ENCODE results near the gene VAV2.
"Not testable (repeated sequence)": the region's sequence is repeated elsewhere in the genome, so short reads cannot be mapped to it uniquely, and the experiment has no call there.

Gene VAV2

DNA sequence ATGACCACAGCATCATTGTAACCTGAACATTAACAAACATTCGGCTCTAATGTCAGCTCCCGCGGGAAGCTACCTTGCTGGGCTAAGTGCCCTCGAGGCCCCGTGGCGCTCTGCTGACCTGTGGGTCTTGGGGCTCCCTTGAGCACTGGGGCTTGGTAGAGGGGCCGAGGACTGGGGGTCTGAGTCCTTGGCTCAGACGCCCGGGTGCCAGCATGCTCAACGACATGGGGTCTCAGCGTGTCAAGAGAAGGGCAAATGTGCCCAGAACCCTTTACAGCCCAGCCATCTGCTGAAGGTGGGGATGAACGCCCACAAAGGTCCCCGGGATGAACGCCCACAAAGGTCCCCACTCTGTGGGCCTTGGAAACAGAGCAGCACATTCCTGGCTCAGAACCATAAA is 214.3 kb downstream of the VAV2 start:
- DNase-seq (ENCODE audit: low read depth, low spot score), result no peak
- no peak overlapping the region for H3K4me3 ChIP-seq (ENCODE audit: low read length)

DNA sequence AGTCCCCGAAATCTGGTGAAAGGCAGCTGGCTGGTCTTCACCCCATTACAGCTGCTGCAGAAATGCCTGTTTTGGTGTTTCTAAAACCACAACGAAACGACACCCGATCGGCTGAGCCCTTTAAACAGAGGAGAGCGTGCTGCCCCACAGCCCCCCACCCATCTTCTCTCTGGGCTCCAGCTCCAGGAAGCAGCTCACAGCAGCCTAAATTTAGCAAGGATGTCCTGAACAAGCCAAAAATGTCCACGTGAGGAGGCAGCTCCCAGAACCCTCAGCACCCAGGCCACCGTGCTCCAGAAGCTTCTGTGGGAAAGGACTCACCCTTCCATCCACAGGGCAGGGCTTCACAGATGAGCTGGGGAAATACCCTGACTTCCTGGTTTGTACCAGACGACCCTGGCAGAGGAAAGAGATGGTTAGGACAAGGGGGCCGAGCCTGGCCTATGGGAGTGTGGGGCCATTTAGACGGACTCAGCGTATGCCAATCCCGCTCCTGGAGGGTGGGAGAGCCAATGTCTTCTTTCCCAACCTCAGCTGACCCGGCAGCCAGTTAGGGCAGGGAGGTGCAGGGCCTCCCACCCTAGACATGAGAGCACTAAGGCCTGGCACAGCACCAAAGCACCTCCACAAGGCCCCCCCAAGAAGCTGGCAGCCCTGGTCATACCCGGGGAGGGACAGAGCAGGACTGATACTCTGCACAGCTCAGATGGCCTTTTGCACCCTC is 214.9 kb downstream of the VAV2 start:
- DNase-seq (ENCODE audit: low read depth, low spot score), result no peak
- H3K4me3 ChIP-seq (ENCODE audit: low read length), result no peak overlapping the region

DNA sequence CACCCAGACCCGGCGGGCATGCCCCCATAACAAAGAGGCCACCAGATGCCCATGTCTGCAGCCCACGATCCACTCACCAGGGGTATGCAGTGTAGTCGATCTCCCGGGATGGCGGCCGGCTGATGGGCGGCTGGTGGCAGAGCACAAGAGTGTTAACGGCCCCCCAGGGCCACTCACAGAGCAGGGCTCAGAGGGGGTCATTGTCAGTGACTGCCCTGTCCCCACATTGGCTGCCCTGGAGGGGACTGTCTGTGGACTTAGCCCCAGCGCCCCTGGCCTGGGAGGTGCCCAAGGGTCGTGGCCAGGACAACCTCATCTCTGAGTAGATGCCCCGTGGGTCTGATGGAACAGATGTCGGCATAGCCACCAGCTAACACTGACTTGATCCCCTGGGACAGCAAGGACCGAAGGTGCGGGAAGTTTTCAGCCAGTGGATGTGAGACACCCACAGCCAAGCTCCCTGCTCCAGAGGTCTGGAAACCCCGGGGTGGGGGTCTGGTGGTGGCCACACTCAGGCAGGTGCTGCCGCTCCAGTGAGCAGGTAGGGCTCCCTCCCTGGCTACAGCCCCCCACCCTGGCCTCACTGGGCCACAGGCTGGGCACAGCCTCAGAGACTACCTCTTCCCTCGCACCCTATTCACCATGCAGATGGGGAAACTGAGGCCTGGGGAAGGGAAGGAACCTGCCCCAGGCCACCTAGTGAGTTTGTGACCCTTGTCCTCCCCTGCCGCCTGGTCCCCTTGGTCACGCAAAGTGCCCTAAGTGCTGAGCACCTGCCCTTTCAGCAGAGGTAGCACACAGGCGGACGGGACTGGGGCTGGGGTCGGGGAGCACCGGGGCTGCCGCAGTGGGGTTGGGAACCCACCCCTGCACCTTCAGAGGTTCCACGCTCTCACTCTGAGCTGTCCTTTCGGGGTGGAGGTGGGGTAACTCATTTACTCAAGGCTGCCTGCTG is 215.9 kb downstream of the VAV2 start:
- no peak overlapping the region for H3K4me3 ChIP-seq (ENCODE audit: low read length)
- no peak for DNase-seq (ENCODE audit: low read depth, low spot score)

DNA sequence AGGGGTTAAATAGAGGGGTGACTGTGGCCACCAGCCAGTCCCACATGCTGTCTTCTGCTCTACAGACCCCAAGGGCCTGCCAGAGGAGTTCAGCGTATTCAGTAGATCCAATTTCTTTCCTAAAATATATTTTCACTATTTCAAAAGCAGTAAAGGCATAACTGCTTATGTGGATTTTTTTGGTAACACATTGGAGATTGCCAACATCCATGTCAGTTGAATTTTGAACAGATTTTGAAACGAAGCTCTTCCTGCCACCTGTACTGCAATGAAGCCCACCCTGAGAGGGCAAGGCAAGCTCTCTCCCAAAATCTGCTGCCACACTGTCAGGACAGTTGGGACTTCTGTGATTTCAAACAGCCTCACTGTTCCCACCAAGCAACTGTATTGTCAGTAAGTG is 216.8 kb downstream of the VAV2 start:
- no peak overlapping the region for H3K4me3 ChIP-seq (ENCODE audit: low read length)
- DNase-seq (ENCODE audit: low read depth, low spot score), result no peak

DNA sequence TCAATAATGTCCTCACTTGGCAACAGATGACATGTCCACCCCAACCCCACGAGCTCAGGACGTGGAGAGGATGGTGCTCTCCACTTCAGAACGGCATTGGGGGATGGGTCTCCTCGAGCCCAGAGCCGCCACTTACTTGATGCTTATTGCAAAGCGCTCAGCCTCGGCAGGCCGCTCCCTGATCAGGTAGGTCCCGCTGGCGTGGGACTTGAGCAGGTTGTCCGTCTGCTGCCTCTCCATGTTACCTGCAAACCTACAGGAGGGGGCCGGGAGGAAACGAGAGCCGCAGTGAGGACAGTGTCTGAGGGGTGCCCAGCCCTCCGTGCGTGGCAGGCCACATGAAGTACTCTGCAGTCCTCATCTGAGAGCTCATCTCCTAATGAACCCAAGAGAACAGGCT is 217.3 kb downstream of the VAV2 start:
- no peak overlapping the region for H3K4me3 ChIP-seq (ENCODE audit: low read length)
- no peak for DNase-seq (ENCODE audit: low read depth, low spot score)

DNA sequence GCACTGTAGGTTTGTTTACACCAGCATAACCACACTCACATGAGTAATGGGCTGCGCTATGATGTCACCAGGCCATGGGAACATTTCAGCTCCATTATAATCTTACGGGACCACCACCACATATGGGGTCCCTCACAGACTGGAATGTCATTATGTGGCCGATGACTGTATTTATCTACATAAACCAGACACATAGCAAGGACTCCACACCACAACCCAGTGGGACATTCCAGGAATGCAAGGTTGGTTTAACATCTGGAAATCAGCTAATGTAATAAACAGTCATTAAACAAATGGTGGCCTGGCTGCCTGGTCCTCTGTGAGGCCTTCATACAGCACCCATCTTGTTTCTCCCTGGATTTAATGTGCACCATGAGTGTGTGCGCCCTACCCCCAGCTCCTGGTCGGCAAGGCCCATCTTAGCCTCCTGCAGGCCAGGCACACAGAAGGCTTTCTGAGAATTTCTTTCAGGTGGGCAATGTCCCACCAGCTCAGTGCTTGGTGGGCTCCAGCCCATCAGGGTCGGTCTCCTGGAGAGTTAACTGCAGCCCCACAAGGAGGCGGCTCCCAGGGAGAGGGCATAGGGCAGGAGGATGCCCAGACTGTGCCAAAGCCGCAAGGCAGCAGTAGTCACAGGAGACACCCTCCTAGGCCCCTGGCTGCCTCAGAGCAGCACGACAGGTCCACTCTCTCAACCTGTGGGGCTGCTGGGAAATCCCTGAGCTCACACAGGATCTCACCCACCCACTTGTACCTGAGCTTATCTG is 218.1 kb downstream of the VAV2 start:
- no peak overlapping the region for H3K4me3 ChIP-seq (ENCODE audit: low read length)
- DNase-seq (ENCODE audit: low read depth, low spot score), result no peak

DNA sequence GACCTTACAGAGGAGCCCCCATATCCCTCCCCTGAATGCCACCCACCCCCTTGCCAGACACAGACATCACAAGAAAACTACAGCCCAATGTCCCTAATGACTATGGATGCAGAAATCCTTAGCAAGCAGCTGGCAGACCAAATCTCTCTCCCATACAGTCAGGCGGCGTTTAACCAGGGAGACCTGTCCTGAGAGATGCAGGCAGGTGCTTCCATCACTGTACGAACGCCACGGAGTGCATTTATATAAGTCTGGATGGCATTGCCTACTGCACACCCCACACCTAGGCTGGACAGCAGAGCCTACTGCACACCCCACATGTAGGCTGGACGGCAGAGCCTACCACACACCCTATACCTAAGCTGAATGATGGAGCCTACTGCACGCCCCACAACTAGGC is 219.5 kb downstream of the VAV2 start:
- no peak overlapping the region for H3K4me3 ChIP-seq (ENCODE audit: low read length)
- no peak for DNase-seq (ENCODE audit: low read depth, low spot score)

DNA sequence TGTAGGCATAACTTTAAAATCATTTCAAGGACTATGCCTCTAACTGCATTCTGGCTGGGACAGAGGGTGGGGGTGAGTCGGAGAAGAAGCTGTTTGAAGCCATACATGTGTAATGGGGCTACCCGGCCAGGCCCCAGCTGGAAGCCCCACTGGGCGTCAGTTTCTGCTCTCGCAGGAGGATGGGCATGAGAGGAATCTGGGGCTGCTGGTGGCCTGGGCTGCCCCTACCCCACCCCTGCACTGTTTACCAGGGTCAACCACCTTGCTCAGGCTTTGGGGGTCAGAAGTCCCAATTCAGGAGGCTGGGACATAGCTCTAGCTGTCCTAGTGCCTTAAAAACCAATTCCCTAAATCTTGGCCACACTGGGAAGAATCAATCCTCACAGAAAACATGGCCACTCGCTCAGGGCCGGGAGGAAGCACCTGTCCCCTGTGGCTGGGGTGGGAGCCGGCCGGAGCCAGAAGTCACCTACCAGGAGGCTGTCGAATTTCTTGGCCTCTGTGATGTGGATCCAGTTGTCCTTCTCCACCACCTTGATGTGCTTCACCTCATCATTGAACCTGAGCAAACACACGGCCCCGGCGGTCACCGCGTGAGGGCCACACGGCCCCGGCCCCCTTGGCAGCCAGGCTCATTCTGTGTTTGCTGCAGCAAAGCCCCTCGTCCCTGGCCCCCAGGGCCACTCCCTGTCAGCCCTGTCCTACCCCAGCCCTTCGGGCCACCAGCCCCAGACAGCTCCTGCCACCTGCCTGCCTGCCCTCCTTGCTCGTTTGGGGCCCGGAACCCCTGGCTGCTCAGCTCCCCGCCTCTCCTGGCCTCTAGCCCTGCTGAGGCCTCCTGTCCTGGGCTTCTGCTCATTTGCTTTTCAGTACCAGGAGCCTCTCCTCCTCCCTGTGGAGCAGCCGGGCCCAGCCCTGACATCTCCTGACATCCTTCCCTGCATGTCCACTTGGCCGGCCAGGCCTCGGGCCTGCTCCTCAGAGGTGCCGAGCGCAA is 220.3 kb downstream of the VAV2 start:
- H3K4me3 ChIP-seq (ENCODE audit: low read length), result no peak overlapping the region
- DNase-seq (ENCODE audit: low read depth, low spot score), result no peak

DNA sequence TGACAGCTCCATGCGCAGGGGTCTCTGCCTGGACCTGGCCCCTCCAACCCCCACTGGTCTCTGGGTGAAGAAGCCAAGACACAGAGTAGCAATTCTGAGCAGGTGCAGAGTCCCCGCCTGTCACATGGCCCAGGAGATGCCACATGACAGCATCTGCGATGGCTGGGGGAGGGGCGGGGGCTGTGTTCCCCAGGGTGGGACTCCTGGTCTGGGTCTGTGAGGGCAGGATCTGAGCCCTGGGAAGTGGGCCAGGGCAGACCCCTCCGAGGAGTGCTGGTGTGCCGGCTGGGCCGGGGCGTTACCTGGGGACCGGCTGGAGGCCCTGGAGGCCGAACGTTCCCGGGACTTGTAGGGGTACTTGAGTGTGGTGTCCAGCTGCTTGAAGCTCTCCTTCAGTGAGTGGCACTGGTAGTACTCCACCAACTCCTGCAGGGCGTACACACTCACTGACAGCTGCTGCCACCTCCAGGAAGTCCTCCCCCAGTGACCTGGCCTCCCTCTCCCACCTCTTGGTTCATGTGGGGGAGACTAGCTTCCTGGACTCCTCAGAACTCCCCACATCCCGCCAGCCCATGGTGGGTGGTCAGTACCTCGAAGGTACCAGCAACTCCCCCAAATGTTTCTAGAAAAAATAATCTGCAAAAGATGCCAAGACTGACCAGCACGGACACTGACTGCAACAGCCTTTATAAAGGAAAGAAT is 221.9 kb downstream of the VAV2 start:
- no peak for DNase-seq (ENCODE audit: low read depth, low spot score)
- H3K4me3 ChIP-seq (ENCODE audit: low read length), result no peak overlapping the region

DNA sequence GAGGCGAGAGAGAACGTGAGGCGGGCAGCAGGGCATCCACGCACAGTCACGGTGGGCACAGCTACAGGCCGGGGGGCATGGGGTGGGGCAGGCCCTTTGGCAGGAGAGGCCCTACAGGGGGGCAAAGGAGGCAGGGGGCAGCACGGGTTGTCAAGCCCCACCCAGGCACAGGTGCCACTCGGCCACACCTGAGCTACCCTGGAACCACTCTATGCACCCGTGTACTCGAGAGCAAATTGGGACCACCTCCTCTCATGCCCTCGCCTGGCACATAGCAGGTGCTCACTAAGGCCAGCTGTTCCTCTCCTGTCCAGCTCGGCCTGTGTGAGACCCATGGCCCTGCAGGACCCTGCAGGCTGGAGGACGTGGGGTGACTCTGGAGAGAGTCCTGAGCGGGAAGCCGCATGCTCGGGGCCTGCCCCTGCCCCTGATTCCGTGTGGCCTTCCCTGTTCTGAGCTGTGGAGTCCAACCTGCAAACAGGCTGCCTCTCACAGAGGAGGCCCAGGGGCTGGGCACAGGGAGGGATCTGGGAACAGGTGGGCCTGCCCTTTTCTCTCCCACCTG is 222.5 kb downstream of the VAV2 start:
- DNase-seq (ENCODE audit: low read depth, low spot score), result no peak

DNA sequence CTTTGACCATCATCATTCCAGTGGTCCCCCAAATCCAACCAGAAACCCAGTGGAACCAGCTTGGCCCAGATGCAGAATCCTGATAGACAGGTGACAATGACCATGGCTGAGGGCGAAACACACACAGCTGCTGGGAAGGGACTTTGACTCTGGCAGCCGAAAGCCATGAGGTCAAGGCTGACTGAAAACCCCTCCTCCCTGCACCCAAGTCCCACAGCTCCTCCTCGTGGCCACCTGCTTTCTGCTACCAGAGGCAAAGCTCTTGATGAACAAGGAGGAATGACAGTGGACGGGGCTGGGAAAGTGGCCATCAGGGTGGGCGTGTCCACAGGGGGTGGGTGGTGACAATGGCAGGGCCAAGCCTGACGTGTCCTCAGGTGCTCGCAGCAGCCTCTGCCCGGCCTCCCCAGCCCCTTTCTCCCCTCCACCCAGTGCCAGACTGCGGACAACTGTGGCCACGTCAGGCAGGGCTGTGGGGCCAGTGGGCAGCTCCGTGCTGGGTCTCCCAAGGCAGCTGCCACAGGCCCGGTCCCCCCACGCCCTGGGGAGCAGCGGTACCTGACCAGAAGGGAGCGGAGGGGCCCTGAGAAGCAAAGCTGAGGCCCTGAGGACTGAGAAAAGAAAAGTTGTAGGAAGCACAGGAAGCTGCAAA is 223.1 kb downstream of the VAV2 start:
- DNase-seq (ENCODE audit: low read depth, low spot score), result no peak
- H3K4me3 ChIP-seq (ENCODE audit: low read length), result no peak overlapping the region

More for the DNA sequence above, 222.5 kb downstream of the VAV2 start:
- H3K4me3 ChIP-seq (ENCODE audit: low read length), result no peak overlapping the region

DNA sequence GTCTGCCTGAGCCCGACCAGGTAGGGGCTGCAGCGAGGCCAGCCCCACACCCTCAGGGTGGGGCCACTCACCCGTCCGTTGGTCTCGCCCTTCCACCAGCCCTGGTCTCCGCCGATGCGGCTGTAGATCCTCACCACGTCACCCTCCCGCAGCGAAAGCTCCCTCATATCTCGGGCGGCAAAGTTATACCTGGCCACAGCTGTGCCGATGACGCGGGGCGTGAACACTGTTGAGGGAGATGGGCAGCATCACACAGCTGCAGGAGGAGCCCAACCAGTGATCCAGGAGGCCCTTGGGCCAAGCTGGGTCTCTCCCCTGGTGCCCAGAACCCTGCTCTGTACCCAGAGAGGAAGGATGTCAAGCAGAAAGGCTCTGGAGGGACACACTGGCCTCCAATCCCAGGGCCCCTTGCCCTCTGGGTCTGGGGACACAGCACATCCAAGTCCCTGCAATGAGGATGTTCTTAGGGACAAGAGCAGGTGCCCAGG is 223.7 kb downstream of the VAV2 start:
- no peak overlapping the region for H3K4me3 ChIP-seq (ENCODE audit: low read length)
- DNase-seq (ENCODE audit: low read depth, low spot score), result no peak

DNA sequence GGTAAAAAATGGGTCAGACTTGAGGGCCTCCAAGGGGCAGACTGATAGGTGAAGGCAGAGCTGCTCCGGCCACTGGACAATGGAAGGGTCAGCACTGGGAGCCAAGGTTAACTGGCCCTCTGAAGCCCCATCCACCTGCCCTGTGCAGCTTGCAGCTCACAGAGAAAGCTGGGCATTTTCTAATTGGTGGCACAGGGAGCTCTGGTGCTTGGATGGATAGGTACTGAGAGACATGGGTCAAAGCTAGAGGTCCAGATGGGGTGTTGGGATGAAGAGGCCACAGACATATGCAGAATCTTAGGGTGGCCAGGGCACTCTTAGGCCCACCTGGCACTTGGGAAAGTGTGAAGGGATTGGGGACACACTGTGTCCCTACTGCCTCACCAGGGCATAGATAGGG is 224.5 kb downstream of the VAV2 start:
- H3K4me3 ChIP-seq (ENCODE audit: low read length), result no peak overlapping the region
- no peak for DNase-seq (ENCODE audit: low read depth, low spot score)

DNA sequence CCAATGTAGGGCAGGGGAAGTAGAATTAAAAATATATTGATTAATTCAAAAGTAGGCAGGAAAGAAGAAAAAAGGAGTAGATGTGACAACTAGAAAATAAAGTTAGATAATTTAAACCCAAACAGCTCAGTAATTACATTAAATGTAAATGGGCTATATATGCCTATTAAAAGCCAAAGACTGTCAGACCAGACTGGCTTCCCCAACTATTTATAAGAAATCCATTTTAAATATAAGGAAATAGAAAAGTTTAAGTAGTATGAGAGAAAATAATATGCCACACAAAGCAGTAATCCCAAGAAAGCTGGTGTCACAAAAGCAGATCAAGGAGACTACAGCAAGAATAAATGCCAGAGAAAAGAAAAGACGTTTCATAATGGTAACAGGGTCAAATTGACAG is 225.1 kb downstream of the VAV2 start:
- DNase-seq (ENCODE audit: low read depth, low spot score), result no peak
- no peak overlapping the region for H3K4me3 ChIP-seq (ENCODE audit: low read length)

DNA sequence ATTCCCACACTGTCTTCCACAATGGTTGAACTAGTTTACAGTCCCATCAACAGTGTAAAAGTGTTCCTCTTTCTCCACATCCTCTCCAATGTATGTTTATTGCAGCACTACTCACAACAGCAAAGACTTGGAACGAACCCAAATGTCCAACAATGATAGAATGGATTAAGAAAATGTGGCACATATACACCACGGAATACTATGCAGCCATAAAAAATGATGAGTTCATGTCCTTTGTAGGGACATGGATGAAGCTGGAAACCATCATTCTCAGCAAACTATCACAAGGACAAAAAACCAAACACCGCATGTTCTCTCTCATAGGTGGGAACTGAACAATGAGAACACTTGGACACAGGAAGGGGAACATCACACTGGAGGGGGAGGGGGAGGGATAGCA is 225.9 kb downstream of the VAV2 start:
- not testable (repeated sequence) for DNase-seq (ENCODE audit: low read depth, low spot score); H3K4me3 ChIP-seq (ENCODE audit: low read length)

DNA sequence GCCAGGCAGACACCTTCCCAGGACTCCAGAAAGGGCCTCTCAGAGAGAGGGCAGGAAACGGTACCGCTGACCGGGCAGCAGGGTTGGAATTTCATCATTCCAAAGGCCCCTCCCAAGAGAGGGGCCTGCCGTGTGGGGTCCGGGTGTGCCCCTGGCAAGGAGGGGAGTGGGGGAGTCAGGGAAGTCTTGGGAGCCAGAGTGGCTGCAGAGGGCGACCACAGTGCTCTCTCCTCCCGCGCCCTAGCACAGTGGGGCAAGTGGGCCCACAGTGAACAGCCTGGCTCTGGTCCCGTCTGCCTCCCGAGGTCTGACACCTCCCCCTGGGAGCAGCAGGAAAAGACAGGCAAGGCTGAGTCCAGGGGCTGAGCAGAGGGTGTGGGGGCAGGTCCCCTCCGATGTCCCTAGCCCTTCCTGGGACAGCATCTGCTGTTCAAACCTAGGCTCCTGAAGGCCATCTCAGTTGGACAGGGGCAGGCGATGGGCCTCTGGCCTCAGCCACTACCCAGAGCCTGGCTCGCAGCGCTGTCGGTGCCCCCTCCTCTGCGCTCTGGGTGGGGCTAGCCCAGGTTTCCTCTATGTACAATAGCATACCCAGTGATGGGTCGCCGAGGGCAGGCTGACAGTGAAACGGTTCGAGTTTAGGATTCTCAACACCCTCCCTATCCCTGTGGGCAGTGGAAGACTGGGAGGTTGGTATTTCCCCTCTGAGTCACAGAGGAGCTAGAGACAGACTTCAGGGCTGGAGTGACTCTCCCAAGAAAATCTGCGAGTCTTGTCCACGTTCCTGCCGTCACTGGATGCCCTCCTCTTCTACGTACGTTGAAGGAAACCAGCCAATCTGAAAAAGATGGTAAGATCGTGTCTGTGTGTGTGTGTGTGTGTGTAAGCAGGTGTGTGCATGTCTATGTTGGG is 228.6 kb downstream of the VAV2 start:
- H3K4me3 ChIP-seq (ENCODE audit: low read length), result no peak overlapping the region
- DNase-seq (ENCODE audit: low read depth, low spot score), result no peak

Data from Jurkat, Clone E6-1 (cell line).